NCI-H128 (cell line): ENCODE results near the gene GNAT1.
A peak's percentile ranks its signal among the peaks of the same experiment; 100 is the strongest.
"Not testable (repeated sequence)": the region's sequence is repeated elsewhere in the genome, so short reads cannot be mapped to it uniquely, and the experiment has no call there.

ENCODE experiments used
- DNase-seq: peaks from one replicate; lab custom pipeline; 2025; ENCODE audit not compliant: unreplicated experiment; lab: John Stamatoyannopoulos, UW

The GNAT1 gene

DNA sequence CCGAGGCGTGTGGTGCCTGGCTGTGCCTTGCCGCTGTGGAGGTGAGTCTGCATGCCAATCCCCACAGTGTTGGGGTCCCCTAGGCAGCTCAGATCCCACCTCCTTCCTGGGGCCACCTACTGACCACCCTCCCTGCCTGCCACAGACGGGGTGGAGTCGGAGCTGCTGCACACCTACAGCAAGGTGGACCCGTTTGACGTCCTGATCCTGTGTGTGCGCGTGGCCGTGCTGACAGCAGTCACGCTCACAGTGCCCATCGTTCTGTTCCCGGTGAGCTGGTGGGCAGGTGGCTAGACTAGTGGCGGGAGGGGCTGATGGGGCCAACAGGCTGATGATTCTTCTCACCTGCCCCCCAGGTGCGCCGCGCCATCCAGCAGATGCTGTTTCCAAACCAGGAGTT, 27.0 kb downstream of the GNAT1 start:
- DNase-seq, result no peak

DNA sequence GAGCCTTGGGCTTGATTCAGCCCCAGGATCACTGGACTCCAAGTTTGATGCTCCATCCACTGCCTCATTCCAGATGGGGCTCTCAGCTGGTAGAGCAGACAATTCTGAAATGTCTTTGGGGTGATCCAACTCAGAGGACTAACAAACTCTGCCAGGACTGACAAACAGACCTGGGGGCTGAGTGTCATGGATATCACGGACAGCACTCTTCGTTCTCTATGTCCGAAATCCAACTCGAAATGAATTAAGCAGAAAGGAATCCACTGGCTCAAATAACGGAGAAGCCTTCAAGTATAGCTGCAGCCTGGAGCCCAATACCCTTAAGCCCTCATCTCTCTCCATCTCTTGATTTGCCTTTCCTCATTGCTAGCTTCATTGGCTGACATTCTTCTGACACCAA, 27.9 kb downstream of the GNAT1 start:
- no peak for DNase-seq

DNA sequence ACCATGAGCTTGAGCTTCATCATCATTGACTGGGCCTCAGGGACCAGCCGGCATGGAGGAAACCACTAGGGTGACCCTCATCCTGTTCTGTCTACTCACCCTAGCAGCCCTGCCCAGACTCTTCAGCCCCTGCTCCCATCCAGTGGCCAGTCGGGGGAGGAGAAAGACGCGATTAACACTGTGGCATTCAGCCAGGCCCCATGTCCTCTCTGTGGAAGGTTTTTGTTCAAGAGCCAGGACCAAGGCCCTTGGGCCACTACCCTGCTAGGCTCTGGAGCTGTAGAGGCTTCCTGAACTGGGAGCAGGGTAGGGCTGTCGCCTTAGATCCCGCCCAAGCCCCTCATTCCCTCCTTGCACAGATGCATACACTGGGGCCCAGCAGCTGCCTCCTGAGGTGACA, 28.7 kb downstream of the GNAT1 start:
- DNase-seq, result no peak

DNA sequence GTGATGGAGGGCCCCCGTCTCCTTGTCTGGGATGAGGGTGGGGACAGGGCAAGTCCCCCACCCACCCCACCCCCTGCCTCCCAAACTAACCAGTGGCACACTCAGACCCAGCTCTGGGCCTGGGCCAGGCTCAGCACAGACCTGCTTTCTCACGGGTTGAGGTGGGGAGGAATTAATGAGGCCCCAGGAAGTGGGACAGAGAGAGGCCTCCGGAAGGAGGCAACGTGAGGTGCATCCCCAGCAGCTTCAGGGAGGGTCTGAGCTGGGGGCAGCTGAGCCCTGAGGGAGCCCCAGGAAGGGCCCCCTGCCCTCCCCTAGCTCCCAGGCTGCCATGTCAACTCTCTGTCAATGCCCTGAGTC, 29.6 kb downstream of the GNAT1 start:
- DNase-seq, result no peak

DNA sequence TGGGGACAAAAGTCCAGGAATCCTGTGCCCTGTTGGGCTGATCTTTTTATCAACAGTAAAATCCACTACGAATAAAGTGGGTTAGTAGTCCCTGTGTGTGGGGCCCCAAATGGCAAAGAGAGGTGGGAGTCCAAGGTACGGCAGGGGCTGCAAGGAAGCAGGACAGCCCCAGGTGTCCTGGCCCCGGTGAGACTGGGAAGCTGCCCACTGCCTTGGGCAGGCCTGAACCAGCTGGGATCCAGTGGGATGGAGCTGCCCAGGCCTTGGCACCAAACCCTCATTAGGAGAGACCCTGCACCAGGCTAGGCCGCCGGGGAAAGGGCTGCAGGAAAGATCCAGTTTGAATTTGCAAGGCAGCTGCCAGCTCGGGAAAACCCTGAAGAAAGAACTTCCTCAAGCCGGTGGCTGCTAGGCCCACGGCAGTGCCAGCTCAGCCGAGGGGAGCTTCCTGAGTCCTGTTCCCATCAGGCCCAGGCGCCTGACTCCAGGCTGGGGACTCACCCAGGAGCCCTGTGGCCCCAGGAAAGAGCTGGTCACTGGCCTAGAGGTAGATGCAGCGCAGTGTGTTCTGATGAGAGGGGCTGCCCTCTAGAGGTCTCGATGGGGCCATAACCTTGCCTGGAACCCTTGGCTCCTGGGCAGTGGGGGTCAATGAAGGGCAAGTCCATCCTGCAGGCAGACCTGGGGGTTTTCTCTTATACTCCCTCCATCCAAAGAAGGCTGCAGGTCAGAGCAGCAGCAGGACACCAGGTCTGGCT, 30.2 kb downstream of the GNAT1 start:
- DNase-seq, result no peak

DNA sequence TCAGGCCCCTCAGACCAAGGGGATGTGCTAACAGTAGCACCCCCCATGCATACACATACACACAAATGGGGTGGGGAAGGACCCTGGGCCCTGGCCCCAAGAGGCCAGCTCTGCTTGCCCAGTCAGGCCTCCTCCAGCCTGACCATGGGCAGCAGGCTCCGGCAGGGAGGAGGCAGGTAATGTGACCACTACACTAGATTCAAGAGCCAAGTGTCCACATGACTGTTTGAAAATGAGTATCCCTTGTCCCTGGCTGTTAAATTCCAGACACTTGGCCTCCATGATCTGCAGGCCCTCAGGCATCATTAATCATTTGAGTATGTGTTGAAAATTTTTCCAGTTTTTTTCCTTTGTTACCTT, 30.7 kb downstream of the GNAT1 start:
- DNase-seq, result no peak

DNA sequence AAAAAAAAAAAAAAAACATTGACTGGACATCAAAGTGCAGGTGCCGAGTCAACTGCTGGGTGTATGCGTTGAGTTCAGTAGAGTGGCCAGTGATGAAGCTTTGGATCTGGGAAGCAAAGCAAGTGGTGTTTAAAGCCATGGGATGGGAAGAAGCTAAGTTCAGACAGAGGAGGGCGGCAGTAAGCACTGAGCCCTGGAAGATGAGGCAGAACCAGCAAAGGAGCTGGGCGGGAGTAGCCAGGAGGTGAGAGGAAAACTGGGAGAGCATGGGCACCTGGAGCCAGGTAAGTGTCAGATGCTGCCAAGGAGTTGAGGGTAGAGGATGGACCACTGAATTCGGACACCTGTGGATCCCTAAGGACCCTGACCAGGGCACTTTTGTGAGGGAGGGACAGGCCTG, 33.2 kb downstream of the GNAT1 start:
- DNase-seq, result no peak

DNA sequence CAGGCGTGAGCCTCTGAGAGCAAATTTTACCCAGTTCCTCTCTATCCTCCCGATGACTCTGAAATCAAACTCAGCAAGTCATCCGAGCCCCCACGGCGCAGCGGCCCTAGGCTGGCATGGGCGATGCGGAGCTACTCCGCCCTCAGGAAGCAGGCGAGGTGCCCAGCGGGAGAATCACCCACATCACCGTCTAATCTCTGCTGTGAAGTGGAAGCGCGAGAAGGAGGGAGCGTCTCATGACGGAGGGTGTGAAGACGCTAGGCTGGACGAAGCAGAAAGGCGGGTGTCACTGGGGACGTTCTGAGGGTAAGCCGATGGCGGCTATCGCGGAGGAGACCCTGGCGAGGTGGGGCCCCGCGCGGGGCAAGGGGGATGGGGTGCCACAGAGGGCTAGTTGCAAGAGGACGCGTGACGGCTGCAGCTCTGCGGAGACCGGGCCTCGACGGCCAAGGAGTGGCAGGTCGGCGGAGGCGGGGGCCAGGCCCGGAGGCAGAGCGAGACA, 35.5 kb downstream of the GNAT1 start:
- DNase-seq, result no peak

DNA sequence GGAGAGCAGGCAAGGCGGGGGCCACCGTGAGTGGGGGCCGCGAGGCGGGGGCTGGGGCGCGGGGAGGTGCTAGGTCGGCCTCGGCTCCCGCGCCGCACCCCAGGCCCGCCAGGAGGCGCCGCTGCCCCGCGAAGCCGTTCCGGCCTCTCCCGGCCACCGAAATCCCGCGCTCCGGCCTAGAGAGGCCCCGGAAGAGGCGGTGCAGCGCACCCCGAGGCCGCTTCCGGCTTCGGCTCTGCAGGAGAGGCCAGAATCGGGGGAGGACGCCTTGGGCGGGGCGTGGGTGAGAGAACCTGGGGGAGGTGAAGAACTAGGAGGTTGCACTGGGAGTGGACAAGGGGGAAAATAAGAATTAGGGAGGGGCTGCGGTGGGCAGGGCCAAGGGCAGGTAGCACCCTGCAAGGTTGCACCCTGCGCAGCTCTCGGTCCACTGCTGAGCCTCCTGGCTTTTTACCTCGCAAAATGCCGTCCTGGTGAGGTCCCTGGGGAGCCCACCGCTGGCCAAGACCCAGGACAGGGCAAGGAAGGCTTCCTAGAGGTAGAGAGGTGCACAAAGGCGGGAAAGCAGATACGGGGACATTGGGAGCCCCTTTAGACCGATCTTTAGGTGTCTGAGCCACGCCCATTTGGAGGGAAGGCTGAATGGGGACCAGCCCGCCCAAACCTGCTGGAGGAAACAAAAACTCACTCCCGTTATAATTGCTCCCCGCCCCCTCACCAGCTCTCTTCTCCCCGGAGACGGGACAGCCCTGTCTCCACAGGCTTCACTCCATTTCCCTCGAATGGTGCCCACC, 36.2 kb downstream of the GNAT1 start:
- DNase-seq, result peak; percentile 90

DNA sequence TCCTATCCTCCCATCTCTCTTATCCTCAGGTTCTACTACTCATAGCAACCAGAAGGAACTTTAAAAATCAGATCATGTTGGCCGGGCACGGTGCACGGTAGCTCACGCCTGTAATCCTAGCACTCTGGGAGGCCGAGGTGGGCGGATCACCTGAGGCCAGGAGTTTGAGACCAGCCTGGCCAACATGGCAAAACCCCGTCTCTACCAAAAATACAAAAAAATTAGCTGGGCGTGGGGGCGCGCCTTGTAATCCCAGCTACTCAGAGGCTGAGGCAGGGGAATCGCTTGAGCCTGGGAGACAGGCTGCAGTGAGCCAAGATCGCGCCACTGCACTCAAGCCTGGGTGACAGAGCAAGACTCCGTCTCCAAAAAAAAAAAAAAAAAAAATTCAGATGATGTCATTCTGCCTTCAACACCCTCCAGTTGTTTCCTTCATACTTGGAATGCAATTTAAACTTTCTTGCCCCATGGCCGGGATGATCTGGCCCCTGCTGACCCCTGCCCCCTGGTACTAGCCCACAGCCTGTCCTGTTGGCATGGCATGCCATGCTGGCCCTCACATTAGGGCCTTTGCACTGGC, 36.9 kb downstream of the GNAT1 start:
- DNase-seq, result not testable (repeated sequence)

DNA sequence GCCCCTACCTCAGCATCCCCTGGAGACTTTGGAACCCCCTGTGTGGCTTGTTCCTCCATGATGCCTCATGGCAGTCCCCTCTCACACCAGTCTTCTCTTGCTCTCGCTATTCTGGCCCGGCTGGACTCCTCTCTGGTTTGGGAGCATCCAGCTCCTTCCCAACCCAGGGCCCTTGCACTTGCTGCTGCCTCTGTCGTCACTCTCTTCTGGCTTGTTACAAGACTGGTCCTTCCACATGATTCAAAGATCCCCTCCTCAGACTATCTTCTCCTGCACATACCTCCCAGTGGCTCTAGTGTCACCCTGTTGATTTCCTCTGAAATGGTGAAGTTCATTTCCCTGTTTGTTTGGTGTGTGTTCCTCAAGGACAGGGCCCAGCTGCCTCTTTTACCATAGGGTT, 38.1 kb downstream of the GNAT1 start:
- DNase-seq, result no peak

DNA sequence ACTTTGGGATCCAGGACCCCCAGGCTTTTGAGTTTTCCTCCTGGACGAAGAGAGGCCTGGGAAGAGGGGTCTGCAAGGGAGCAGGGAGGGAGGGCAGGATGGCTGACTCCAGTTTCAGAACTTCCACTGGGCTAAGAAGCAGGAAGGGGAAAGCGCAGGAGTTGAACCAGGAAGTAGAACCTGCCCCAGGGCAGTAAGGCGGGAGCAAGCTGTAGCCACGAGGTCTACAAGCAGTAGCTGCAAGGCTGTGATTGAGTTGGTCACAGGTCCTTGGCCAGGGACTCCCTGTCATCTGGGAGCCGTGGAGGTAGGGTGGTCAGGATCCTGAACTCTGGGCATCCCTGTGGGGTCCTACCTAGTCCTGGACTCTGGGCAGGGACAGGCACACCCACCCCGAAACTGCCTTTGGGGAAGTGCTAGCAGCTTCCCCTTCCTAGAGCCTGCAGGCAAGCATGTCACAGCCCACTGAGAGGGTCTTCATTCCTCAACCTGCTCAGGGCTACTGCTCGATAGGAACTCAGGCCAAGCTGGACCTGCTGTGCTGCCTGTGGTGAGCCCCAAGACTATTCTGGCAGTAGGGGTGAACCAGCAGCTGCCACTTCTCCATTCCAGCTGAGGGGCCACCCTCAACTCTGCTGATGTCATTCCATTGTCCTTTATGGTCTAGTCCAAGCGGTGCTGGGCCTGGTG, 38.8 kb downstream of the GNAT1 start:
- DNase-seq, result no peak

DNA sequence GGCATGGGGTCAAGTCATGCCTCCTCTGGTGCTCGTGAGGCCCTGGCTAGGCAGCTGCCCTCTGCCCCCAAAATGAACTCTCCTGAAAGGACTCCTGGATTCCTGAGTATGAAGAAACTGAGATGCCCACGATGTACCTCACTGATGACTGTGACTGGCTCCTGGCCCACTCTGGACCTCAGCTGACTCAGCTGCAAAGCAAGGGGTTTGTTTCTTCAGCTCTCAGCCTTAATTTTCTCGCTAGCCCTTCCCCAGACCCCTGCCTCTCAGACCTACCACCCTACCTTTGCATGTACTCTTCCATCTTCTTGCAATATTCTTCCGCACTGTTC, 39.4 kb downstream of the GNAT1 start:
- DNase-seq, result no peak

DNA sequence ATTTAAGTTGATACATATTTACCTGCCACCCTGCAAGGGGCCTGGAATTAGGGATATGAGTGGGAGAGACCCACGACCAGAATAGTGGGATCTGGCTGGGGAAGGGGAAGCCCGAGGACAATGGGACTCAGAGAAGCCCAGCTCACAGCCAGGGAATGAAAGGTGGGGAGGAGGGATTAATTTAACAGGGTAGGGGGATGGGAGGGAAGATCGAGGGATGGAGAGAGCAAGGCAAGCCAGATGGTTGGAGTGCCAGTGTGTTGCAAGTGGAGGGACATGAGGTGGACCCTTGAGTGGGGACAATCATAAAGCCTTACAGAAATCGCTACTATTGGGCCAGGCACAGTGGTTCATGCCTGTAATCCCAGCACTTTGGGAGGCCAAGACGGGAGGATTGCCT, 40.2 kb downstream of the GNAT1 start:
- no peak for DNase-seq

DNA sequence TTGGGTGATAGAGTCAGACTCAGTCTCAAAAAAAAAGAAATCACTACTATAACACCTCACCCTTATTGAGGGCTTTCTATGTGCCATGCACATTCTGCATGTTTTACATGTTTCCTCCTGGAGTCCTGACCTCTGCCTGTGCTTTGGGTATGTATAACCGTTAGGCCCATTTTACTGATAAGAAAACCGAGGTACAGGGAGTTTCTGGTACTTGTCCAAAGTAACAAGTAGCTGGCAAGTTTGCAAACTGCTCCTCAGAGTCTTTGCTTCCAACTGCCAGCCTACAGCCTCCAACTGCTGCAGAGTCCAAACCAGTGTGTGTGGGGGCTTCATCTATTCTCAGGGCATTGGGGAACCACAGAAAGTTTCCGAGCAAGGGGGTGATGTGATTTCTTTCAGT, 40.9 kb downstream of the GNAT1 start:
- DNase-seq, result no peak

DNA sequence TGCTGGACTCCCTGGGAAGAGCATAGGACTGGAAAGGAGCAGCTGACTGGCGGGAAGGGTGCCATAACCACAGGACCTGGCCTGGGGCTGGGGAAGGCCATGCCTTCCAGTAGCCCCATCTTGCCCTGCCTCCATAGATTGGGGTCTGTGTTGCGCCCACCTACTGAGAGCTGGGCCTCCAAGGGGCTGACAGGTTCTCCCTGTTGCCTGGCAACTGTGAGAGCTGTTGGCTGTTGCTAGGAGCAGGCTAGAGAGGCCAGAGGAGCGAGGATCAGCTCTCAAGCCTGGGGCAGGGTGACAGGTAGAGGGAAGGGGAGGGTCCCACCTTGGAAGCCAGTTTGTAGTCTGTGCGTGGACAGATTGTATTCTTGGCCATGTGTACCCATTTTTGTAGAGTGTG, 41.8 kb downstream of the GNAT1 start:
- DNase-seq, result no peak

DNA sequence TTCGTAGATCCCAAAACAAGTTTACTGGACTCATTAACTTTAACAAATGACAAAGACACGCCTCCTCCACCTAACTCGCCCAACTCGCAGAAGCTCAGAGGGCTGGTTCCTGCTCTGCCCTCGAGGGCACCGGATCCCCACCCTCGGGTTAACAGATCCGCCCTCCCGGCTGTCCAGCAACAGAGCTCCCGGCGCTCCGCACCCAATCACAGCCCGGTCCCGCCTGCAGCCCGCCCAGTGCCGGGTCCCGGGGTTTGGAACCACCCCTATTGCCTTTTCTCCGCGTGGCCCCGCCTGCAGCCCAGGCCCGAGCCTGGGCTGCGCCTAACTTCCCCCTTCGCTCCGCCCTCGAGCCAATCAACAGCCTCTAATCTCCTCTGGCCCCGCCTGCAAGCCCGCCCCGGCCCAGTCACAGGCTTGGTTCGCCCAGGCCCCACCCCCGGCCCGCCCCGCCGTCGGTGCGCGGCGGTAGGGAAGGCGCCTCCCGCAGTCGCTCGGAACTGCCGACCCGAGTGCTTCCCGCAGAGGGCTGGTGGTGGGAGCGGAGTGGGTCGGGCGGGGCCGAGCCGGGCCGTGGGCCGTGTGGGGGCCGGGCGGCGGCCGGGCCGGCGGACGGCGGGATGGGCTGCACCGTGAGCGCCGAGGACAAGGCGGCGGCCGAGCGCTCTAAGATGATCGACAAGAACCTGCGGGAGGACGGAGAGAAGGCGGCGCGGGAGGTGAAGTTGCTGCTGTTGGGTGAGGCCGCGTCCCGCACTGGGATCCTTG, 44.5 kb downstream of the GNAT1 start, which contains the start of gene GNAI2:
TSS of gene GNAI2 (plus strand) at position 489 of the 768 bp plus-strand sequence. CDS start at position 621, 132 bp downstream.
- DNase-seq, result peak; percentile 91

DNA sequence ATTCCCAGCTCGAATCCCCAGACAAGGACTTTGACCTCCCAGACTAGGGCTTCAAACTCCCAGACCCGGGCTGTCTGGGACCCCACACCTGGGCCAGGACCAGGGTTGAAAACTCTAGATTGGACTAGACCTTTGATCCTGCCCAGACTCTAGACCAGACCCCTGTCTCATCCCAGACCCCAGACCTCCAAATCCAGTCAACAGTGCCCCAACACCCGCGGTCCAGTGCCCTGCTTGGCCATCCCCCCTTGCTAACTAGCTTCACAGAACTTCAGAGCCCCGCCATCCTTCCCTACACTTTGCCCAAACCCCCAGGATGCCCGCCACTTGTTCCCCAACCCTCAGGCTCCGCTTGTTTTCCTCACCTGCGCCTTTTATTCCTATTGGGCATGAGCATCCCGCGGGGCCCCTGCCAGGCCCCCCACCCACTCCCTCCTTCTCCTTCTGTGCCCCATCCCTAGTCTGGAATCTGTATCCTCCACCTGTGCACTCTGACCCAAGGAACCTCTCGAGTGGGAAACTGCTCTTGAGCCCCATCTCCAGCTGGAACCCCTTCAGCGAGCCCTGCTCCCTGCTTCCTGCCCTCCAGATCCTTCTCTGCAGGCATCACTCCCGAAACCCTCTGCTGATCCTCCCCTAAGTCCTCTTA, 45.2 kb downstream of the GNAT1 start:
- no peak for DNase-seq

DNA sequence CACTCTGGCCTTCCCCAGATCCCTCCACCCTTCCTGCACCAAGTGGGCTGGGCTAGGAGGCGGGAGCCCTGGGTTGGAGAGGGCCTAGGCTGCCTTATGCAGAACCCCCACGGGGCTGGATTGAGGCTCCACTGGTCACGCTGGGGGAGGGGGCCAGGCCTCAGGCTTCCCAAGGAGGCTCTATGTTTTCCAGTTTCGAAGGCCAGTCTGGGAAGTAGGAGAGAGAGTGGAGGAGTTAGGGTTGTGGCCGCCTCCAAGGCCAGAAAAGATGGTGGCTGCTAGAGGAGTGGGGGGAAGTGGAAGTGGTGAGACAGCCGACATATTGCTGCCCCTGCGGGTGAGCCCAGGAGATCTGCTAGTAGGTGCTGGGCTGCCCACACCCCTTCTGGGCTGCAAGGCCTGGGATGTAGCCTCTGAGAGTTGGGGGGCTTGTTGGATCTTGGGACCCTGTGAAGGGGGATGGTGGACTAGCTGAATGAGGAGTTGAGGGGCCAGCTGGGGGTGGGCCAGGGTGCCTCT, 45.8 kb downstream of the GNAT1 start:
- DNase-seq, result no peak
